ENCODE results near the gene ICE2. TPM values are rescaled to one million over a fixed set of nuclear protein-coding genes. Genes with fewer than 3 reads are reported as not detected.
A peak's percentile ranks its signal among the peaks of the same experiment; 100 is the strongest.

Gene ICE2
- total RNA-seq, 1 donor from 2014 or later: 25.0 TPM

DNA sequence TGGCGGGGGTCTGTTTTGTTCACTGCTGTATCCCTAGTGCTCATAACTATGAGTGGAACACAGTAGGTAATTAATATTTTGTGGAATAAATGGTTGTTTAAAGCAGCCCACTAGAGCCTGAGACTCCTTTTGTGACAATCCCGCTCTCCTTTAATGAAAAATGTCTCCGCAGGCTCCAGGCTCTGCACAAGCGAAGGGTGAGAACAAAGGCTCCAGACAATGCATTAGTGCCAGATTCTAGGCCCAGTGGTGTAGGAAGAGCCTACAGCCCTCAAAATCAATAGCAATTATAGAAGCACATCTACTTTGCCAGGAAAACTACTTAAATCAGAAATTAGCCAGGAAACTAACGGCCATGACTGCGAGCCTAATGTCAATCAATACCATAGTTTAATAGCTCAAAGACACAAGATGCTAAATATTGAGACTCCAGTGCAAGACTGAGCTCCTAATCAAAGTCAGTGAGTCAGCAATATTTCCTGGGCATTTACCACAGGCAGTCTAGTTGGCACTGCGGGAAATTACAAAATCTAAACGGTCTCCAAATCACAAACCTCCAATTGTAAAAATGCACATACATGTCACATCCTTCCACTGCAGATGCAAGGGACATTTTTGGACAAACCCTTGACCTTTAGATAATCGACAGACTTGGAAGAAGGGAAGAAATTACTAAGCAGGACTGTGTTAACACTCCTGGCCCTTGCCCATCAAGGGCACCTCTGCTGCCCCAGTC is 83.5 kb downstream of the ICE2 start:
- H3K27me3 ChIP-seq: no peaks in the 10 kb centered on the region
- peak overlapping the region; percentile 98 to 99 for H3K4me3 ChIP-seq
- DNase-seq (ENCODE audit: extremely low spot score in 2 of 2): peak in 1 of 2 donors; percentile 69
- peak overlapping the region; percentile 97 for H3K27ac ChIP-seq
- peaks cover 77% of the 10 kb centered on the region for H3K4me1 ChIP-seq
- TF ChIP-seq POLR2AphosphoS5 (IDR thresholded peaks at IDR 0.05; ENCODE audit: insufficient read depth in 1 of 2, low read depth in 1 of 2) (no peak), POLR2A (IDR thresholded peaks at IDR 0.05) (no peak), CTCF (IDR thresholded peaks at IDR 0.05) (no peak)
- H3K9me3 ChIP-seq: no peaks in the 10 kb centered on the region
- H3K36me3 ChIP-seq: peaks cover 0 to 6% of the 10 kb centered on the region in 2 donors
- intact Hi-C loops (cut with DNase I): no loop called here

DNA sequence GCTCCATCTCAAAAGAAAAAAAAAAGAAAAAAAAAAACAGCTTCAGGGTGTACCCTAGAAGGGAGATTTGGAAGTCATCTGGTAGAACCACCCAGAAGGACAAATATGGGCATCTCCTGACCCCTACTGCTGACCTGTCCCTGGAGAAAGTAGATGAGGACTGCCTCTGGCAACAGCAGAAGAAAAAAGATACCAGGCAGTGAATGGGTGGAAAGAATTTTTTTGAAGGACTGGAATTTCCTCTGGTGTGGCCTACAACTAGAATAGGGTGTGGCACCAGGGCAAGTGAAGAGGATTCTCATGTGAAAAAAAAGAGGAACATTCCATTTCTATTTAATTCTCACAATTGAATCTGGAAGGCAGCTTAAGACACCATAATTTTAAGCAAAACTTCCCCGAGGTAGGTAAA is 84.2 kb downstream of the ICE2 start:
- intact Hi-C loops (cut with DNase I): no loop called here
- H3K4me3 ChIP-seq: peak overlapping the region; percentile 22 to 98
- TF ChIP-seq POLR2A (IDR thresholded peaks at IDR 0.05) (no peak), CTCF (IDR thresholded peaks at IDR 0.05) (no peak), POLR2AphosphoS5 (IDR thresholded peaks at IDR 0.05; ENCODE audit: insufficient read depth in 1 of 2, low read depth in 1 of 2) (no peak)
- peaks cover 79% of the 10 kb centered on the region for H3K4me1 ChIP-seq
- H3K9me3 ChIP-seq: no peaks in the 10 kb centered on the region
- H3K27me3 ChIP-seq: no peaks in the 10 kb centered on the region
- H3K27ac ChIP-seq: peak overlapping the region; percentile 97
- H3K36me3 ChIP-seq: peaks cover 0 to 6% of the 10 kb centered on the region in 2 donors
- DNase-seq (ENCODE audit: extremely low spot score in 2 of 2): no peak

DNA sequence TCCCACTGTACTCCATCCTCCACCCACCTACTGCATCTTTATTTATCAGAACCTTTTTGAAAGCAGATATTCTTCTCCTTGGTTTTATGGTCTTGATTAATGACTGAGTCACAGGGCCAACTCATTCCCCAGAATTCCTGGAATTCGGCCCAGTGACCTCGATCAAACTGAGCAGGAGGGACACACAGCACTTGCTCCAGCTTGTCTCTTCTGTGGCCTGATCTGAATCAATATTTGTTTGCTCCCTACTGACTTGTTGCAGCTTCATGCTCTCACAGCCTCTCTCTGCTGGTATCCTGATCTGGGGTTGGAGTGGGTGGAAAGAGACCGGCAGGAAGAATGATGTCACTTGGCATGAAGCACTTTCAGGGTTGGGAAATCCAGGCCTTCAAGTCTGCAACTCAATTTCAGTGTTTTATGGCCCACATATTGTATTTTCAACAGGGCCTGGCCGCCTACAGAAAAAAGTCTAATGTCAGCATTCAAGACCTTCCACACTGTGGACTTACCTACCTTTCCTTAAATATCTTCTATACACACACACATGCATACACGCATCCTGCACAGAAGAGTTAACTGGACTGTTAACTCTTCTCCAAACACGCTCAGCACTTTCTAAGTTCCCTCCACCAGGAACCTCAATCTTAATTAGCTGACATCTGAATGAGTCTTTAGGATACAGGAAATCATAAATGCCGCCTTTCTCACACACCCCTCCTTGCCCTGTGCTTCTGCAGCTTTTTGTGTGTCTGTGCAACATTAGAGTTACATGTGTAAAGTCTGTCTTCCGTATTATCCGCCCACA is 85.8 kb downstream of the ICE2 start:
- intact Hi-C loops (cut with DNase I): no loop called here
- DNase-seq (ENCODE audit: extremely low spot score in 2 of 2): peak in 1 of 2 donors; percentile 98
- Histone ChIP-seq H3K9me3 (no peaks in the 10 kb centered on the region), H3K4me1 (peaks cover 85% of the 10 kb centered on the region), H3K27me3 (no peaks in the 10 kb centered on the region), H3K36me3 (peaks cover 0 to 6% of the 10 kb centered on the region in 2 donors), H3K27ac (peak overlapping the region; percentile 97), H3K4me3 (peak overlapping the region; percentile 22 to 24)
- TF ChIP-seq POLR2AphosphoS5 (IDR thresholded peaks at IDR 0.05; ENCODE audit: insufficient read depth in 1 of 2, low read depth in 1 of 2): peak; percentile 32 to 91
- TF ChIP-seq POLR2A (IDR thresholded peaks at IDR 0.05): no peak
- no peak for TF ChIP-seq CTCF (IDR thresholded peaks at IDR 0.05)

DNA sequence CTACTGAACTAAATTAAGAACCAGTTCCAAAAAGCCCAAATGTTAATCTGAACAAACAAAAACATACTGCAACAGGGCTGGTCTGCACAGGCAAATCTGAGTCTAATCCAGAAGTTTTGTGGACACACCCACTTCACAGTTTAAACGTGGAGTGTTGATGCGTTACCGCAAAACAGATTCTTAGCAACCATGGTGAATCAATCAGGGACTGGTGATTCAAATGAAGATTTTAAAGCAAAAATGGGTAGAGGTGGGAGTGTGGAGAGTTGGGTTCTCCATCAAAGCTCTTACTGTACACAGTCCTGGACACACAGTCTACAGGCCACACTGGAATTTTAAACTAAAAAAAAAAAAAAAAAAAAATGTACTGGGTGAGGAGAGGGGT is 86.3 kb downstream of the ICE2 start:
- no peaks in the 10 kb centered on the region for H3K9me3 ChIP-seq
- peaks cover 91% of the 10 kb centered on the region for H3K4me1 ChIP-seq
- H3K36me3 ChIP-seq: peaks cover 0 to 6% of the 10 kb centered on the region in 2 donors
- intact Hi-C loops (cut with DNase I): no loop called here
- peak overlapping the region; percentile 62 for H3K27ac ChIP-seq
- peak overlapping the region in 1 of 2 donors; percentile 17 for H3K4me3 ChIP-seq
- peak in 1 of 2 donors; percentile 56 for DNase-seq (ENCODE audit: extremely low spot score in 2 of 2)
- TF ChIP-seq CTCF (IDR thresholded peaks at IDR 0.05) (no peak), POLR2A (IDR thresholded peaks at IDR 0.05) (no peak), POLR2AphosphoS5 (IDR thresholded peaks at IDR 0.05; ENCODE audit: insufficient read depth in 1 of 2, low read depth in 1 of 2) (no peak)
- no peaks in the 10 kb centered on the region for H3K27me3 ChIP-seq
